ENCODE measurements around the gene SLC17A1. TPM values are rescaled to one million over a fixed set of nuclear protein-coding genes. Genes with fewer than 3 reads are reported as not detected.

SLC17A1 gene
- total and polyA plus RNA-seq, 3 experiments from 2014 or later, result not detected

DNA sequence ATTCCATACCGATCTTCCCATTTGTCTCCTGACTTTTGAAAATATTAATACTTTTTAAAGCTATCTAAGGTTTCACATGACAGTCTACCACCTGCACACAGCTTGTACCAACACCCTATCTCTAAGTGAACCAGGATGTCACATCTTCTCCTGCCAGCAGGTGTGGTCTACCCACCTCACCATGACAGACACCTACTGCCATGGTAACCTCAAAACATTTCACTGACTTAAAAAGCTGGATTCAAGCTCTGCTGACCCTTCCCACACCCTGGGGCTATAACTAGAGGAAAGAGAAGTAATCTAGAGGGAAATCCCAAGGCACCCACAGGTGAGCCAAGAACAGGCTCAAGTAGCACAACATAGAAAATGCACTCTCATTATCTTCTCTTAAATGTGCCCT, 41.0 kb upstream of the SLC17A1 start:
- Histone ChIP-seq H3K27me3 (ENCODE audit: insufficient read depth, low read length, poor library complexity, severe bottlenecking) (no peaks in the 10 kb centered on the region), H3K27ac (ENCODE audit: low read depth, low read length) (no peak overlapping the region), H3K4me1 (ENCODE audit: insufficient read depth, low read length) (peaks cover 9% of the 10 kb centered on the region), H3K36me3 (ENCODE audit: insufficient read depth, low read length) (no peaks in the 10 kb centered on the region), H3K9me3 (ENCODE audit: low read length) (no peaks in the 10 kb centered on the region), H3K4me3 (ENCODE audit: low read length) (no peak overlapping the region)
- peak; percentile 1 to 58 (median 35) for DNase-seq
- peak overlapping the region in 2 of 7 donors; percentile 4 to 6 for H3K4me3 Mint-ChIP-seq
- H3K9me3 Mint-ChIP-seq, result no peaks in the 10 kb centered on the region
- ChIA-PET CTCF (interaction anchor here (1.0 to 2.3 kb wide), 4 partner anchors 9 to 120 kb away, joined by 3 to 15 read pairs (median 4); no protein-coding TSS in a partner anchor), POLR2A (no interaction called here)
- H3K27me3 Mint-ChIP-seq, result no peaks in the 10 kb centered on the region
- no peaks in the 10 kb centered on the region for H3K36me3 Mint-ChIP-seq
- peaks cover 19 to 33% (median 24%) of the 10 kb centered on the region in 3 donors for H3K4me1 Mint-ChIP-seq
- H3K27ac Mint-ChIP-seq, result peak overlapping the region; percentile 4 to 90 (median 64)

DNA sequence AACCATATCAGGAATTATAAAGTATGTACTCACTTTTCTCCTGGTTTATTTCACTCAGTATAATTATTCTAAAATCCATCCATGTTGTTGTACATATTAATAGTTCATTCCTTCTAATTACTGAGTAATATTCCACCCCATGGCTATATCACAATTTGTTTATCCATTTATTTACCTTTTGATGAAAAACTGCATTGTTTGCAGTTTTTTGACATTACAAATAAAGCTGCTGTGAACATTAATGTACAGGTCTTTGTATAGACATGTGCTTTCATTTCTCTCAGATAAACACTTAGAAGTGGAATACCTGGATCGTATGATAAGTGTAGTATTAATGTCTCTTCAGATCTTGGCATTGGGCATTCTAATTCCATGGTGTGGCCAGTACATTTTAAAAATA, 38.0 kb upstream of the SLC17A1 start:
- no peaks in the 10 kb centered on the region for H3K36me3 Mint-ChIP-seq
- H3K9me3 Mint-ChIP-seq, result no peaks in the 10 kb centered on the region
- peaks cover 0 to 3% of the 10 kb centered on the region in 2 donors for H3K27me3 Mint-ChIP-seq
- DNase-seq, result no peak
- Histone ChIP-seq H3K4me3 (ENCODE audit: low read length) (no peak overlapping the region), H3K36me3 (ENCODE audit: insufficient read depth, low read length) (no peaks in the 10 kb centered on the region), H3K9me3 (ENCODE audit: low read length) (no peaks in the 10 kb centered on the region), H3K27ac (ENCODE audit: low read depth, low read length) (no peak overlapping the region), H3K4me1 (ENCODE audit: insufficient read depth, low read length) (peaks cover 21% of the 10 kb centered on the region), H3K27me3 (ENCODE audit: insufficient read depth, low read length, poor library complexity, severe bottlenecking) (no peaks in the 10 kb centered on the region)
- peaks cover 34 to 51% (median 44%) of the 10 kb centered on the region in 3 donors for H3K4me1 Mint-ChIP-seq
- ChIA-PET POLR2A (no interaction called here), CTCF (interaction anchor here (1.5 kb wide), 1 partner anchor 12 kb away, joined by 3 read pairs; no protein-coding TSS in a partner anchor)
- no peak overlapping the region for H3K4me3 Mint-ChIP-seq
- peak overlapping the region in 2 of 8 donors; percentile 8 to 61 for H3K27ac Mint-ChIP-seq

DNA sequence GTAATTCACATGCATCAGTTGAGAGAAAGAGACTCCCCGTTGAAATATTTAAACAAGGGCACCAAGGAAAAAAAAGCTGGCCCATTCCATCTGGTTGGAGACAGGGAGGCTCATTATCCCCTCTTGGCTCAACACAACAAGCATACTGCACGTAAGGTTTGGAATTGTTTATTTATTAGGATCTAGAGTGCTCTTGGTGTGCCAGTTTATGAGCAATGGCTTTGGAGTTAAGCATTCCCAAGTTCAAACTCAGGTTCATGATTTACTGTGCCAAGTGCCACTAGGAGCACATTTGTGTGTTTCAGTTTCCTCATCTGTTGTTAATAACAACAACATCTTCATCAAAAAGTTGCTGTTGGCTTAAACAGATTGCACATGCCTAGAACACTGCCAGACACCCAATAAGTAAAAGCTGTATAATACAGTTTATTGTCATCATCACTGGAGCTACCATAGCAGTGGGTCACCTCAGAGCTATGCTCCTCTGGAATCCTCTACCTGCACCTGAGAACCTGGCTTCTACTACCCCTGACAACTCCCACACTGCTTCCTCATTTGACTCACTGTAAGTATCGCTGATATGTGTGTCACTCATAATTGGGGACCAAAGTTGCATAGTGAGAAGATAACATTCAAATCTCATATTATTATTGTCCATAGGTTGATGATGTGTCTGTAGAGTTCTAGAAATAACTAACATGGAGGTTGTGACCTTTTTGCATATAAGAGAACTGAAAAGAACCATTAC, 36.8 kb upstream of the SLC17A1 start:
- ChIA-PET CTCF (interaction anchor here (1.2 to 1.8 kb wide), 2 partner anchors 13 to 81 kb away, joined by 3 to 4 read pairs; no protein-coding TSS in a partner anchor), POLR2A (no interaction called here)
- peaks cover 4 to 6% of the 10 kb centered on the region in 2 donors for H3K27me3 Mint-ChIP-seq
- no peaks in the 10 kb centered on the region for H3K36me3 ChIP-seq (ENCODE audit: insufficient read depth, low read length)
- H3K9me3 Mint-ChIP-seq, result peaks cover 0 to 3% (median 0%) of the 10 kb centered on the region in 5 donors
- H3K4me3 ChIP-seq (ENCODE audit: low read length), result no peak overlapping the region
- DNase-seq, result no peak
- H3K36me3 Mint-ChIP-seq, result peaks cover 0 to 12% (median 6%) of the 10 kb centered on the region in 3 donors
- H3K27me3 ChIP-seq (ENCODE audit: insufficient read depth, low read length, poor library complexity, severe bottlenecking), result no peaks in the 10 kb centered on the region
- no peaks in the 10 kb centered on the region for H3K9me3 ChIP-seq (ENCODE audit: low read length)
- no peak overlapping the region for H3K4me3 Mint-ChIP-seq
- peak overlapping the region in 1 of 8 donors; percentile 14 for H3K27ac Mint-ChIP-seq
- H3K4me1 Mint-ChIP-seq, result peaks cover 34 to 52% (median 46%) of the 10 kb centered on the region in 3 donors
- peaks cover 16% of the 10 kb centered on the region for H3K4me1 ChIP-seq (ENCODE audit: insufficient read depth, low read length)
- H3K27ac ChIP-seq (ENCODE audit: low read depth, low read length), result no peak overlapping the region

DNA sequence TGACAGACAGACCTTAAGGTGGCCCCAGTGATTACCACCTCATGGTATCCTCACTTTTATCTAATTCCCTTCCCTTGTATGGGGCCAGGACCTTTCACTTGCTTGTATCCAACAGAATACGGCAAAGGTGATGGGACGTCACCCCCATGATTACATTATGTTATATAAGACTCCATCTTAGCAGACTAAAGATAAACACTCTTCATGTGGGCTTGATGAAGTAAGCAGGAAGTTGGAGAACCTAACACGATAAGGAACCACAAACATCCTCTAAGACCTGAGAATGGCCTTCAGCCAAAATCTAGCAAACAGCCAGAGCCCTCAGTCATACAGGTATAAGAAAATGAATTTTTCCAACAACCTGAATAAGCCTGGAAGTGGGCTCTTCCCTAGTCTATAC, 34.2 kb upstream of the SLC17A1 start:
- Mint-ChIP-seq H3K27ac (peak overlapping the region; percentile 76 to 94 (median 91)), H3K9me3 (peaks cover 0 to 3% (median 0%) of the 10 kb centered on the region in 5 donors), H3K27me3 (peaks cover 4 to 10% of the 10 kb centered on the region in 2 donors), H3K36me3 (peaks cover 0 to 14% (median 7%) of the 10 kb centered on the region in 3 donors), H3K4me1 (peaks cover 24 to 36% (median 33%) of the 10 kb centered on the region in 3 donors), H3K4me3 (peak overlapping the region; percentile 13 to 63 (median 59))
- ChIA-PET POLR2A (no interaction called here), CTCF (interaction anchor here (1.0 to 1.4 kb wide), 4 partner anchors 13 to 126 kb away, joined by 3 to 6 read pairs (median 4); no protein-coding TSS in a partner anchor)
- H3K4me1 ChIP-seq (ENCODE audit: insufficient read depth, low read length), result peaks cover 16% of the 10 kb centered on the region
- H3K27ac ChIP-seq (ENCODE audit: low read depth, low read length), result peak overlapping the region; percentile 14
- no peaks in the 10 kb centered on the region for H3K9me3 ChIP-seq (ENCODE audit: low read length)
- no peaks in the 10 kb centered on the region for H3K27me3 ChIP-seq (ENCODE audit: insufficient read depth, low read length, poor library complexity, severe bottlenecking)
- DNase-seq, result peak in 4 of 5 donors; percentile 1 to 73 (median 62)
- no peak overlapping the region for H3K4me3 ChIP-seq (ENCODE audit: low read length)
- H3K36me3 ChIP-seq (ENCODE audit: insufficient read depth, low read length), result no peaks in the 10 kb centered on the region

DNA sequence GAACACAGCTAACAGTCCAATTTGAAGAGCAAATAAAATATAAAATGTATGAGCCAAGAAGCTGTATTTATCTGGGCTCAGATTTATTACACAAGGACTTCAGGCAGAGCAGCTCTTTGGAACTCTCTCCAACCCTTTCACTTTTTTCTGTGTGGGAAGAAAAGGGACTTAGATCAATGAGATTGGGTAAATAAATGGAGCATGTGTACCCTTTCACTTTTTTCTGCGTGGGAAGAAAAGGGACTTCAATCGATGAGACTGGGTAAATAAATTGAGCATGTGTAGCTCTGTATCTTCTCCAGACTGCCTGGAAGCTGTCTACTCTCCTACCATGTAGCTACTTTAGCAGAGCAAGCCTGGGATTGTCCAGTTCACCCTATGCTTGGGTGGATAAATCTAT, 31.5 kb upstream of the SLC17A1 start:
- H3K9me3 ChIP-seq (ENCODE audit: low read length), result no peaks in the 10 kb centered on the region
- Mint-ChIP-seq H3K4me3 (no peak overlapping the region), H3K36me3 (peaks cover 0 to 18% (median 9%) of the 10 kb centered on the region in 3 donors), H3K9me3 (peaks cover 0 to 3% (median 0%) of the 10 kb centered on the region in 5 donors), H3K4me1 (peaks cover 24 to 39% (median 36%) of the 10 kb centered on the region in 3 donors), H3K27me3 (peaks cover 4 to 10% of the 10 kb centered on the region in 2 donors), H3K27ac (peak overlapping the region in 2 of 8 donors; percentile 30 to 87)
- no peaks in the 10 kb centered on the region for H3K36me3 ChIP-seq (ENCODE audit: insufficient read depth, low read length)
- no peaks in the 10 kb centered on the region for H3K27me3 ChIP-seq (ENCODE audit: insufficient read depth, low read length, poor library complexity, severe bottlenecking)
- ChIA-PET CTCF (interaction anchor here (1.1 kb wide), 1 partner anchor 9 kb away, joined by 3 read pairs; no protein-coding TSS in a partner anchor), POLR2A (no interaction called here)
- H3K27ac ChIP-seq (ENCODE audit: low read depth, low read length), result no peak overlapping the region
- H3K4me3 ChIP-seq (ENCODE audit: low read length), result no peak overlapping the region
- DNase-seq, result no peak
- peaks cover 16% of the 10 kb centered on the region for H3K4me1 ChIP-seq (ENCODE audit: insufficient read depth, low read length)

DNA sequence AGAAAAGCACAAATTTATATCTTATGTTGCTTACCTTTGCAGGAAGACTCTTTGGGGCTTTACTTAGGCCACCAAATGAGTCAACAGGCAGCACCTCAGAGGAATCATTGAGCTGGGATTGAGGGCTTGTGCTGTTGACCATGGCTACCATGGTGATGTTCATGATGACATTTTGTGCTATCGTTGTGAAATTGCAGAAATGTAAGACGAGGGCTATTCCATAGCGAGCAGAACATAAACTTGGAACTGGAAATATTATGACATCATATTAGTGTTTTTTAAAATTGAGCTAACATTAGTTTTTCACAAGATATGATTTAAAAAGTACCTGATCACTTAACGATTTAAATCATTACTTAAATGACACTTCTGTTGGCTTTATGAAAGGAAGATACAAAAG, 30.3 kb upstream of the SLC17A1 start:
- no peak overlapping the region for H3K4me3 ChIP-seq (ENCODE audit: low read length)
- H3K9me3 ChIP-seq (ENCODE audit: low read length), result no peaks in the 10 kb centered on the region
- no peaks in the 10 kb centered on the region for H3K36me3 ChIP-seq (ENCODE audit: insufficient read depth, low read length)
- no peak for DNase-seq
- H3K27ac ChIP-seq (ENCODE audit: low read depth, low read length), result no peak overlapping the region
- Mint-ChIP-seq H3K27me3 (peaks cover 4 to 10% of the 10 kb centered on the region in 2 donors), H3K9me3 (peaks cover 0 to 3% (median 0%) of the 10 kb centered on the region in 5 donors), H3K4me3 (no peak overlapping the region), H3K36me3 (peaks cover 0 to 26% (median 9%) of the 10 kb centered on the region in 3 donors), H3K27ac (peak overlapping the region in 1 of 8 donors; percentile 7), H3K4me1 (peaks cover 25 to 42% (median 41%) of the 10 kb centered on the region in 3 donors)
- ChIA-PET POLR2A (interaction anchor here (0.7 kb wide), 1 partner anchor 14 kb away, joined by 3 read pairs; no protein-coding TSS in a partner anchor), CTCF (no interaction called here)
- H3K27me3 ChIP-seq (ENCODE audit: insufficient read depth, low read length, poor library complexity, severe bottlenecking), result no peaks in the 10 kb centered on the region
- peaks cover 16% of the 10 kb centered on the region for H3K4me1 ChIP-seq (ENCODE audit: insufficient read depth, low read length)

DNA sequence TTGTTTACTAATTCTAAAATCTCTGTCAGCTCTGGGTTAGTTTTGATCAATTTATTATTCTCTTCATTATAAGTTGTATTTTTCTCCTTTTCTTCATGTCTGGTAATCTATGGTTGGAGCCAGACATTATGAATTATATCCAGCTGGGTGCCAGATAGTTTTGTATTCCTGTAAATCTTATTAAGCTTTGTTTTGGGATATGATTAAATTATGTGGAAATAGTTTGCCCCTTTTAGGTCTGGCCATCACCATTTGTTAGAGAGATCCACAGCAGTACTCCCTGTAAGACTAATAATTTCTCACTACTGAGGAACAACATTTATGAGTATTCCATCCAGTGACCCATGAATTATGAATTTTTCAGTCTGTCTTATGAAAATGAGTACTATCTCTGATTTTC, 20.9 kb upstream of the SLC17A1 start:
- no peak for DNase-seq
- ChIA-PET CTCF (interaction anchor here (0.9 kb wide), 1 partner anchor 13 kb away, joined by 3 read pairs; no protein-coding TSS in a partner anchor), POLR2A (no interaction called here)

DNA sequence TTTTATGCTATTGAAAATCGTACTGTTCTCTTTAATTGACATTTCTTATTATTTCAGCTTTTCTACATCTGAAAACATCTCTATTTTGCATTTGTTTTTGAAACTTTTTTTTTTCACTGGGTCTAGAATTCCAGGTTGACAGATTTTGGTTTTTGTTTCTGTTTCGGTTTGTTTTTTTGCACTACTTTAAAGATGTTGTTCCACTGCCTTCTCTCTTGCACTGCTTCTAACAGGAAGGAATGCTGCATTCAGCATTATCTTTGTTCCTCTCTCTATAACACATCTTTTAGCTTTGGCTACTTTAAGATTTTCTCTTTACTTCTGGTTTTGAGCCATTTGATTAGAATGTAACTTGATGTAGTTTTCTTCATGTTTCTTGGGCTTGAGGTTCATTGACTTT, 20.1 kb upstream of the SLC17A1 start:
- ChIA-PET CTCF (no interaction called here), POLR2A (no interaction called here)
- H3K36me3 Mint-ChIP-seq, result peaks cover 0 to 3% (median 2%) of the 10 kb centered on the region in 3 donors
- DNase-seq, result no peak
- Histone ChIP-seq H3K27ac (ENCODE audit: low read depth, low read length) (no peak overlapping the region), H3K36me3 (ENCODE audit: insufficient read depth, low read length) (no peaks in the 10 kb centered on the region), H3K4me3 (ENCODE audit: low read length) (no peak overlapping the region), H3K27me3 (ENCODE audit: insufficient read depth, low read length, poor library complexity, severe bottlenecking) (no peaks in the 10 kb centered on the region), H3K9me3 (ENCODE audit: low read length) (no peaks in the 10 kb centered on the region), H3K4me1 (ENCODE audit: insufficient read depth, low read length) (no peaks in the 10 kb centered on the region)
- H3K27me3 Mint-ChIP-seq, result peaks cover 3 to 4% of the 10 kb centered on the region in 2 donors
- no peak overlapping the region for H3K27ac Mint-ChIP-seq
- H3K9me3 Mint-ChIP-seq, result no peaks in the 10 kb centered on the region
- H3K4me3 Mint-ChIP-seq, result peak overlapping the region in 2 of 7 donors; percentile 37 to 41
- peaks cover 4 to 13% (median 13%) of the 10 kb centered on the region in 3 donors for H3K4me1 Mint-ChIP-seq

More for the DNA sequence above, 20.9 kb upstream of the SLC17A1 start:
- Mint-ChIP-seq H3K9me3 (no peaks in the 10 kb centered on the region), H3K4me1 (peaks cover 4 to 13% (median 13%) of the 10 kb centered on the region in 3 donors), H3K27ac (peak overlapping the region in 1 of 8 donors; percentile 30), H3K36me3 (peaks cover 0 to 6% (median 2%) of the 10 kb centered on the region in 3 donors), H3K27me3 (peaks cover 0 to 4% of the 10 kb centered on the region in 2 donors), H3K4me3 (no peak overlapping the region)
- Histone ChIP-seq H3K36me3 (ENCODE audit: insufficient read depth, low read length) (no peaks in the 10 kb centered on the region), H3K27ac (ENCODE audit: low read depth, low read length) (no peak overlapping the region), H3K4me1 (ENCODE audit: insufficient read depth, low read length) (no peaks in the 10 kb centered on the region), H3K9me3 (ENCODE audit: low read length) (no peaks in the 10 kb centered on the region), H3K4me3 (ENCODE audit: low read length) (no peak overlapping the region), H3K27me3 (ENCODE audit: insufficient read depth, low read length, poor library complexity, severe bottlenecking) (no peaks in the 10 kb centered on the region)
